ENCODE data around the gene GAL3ST1.
A peak's percentile ranks its signal among the peaks of the same experiment; 100 is the strongest.
"Not testable (repeated sequence)": the region's sequence is repeated elsewhere in the genome, so short reads cannot be mapped to it uniquely, and the experiment has no call there.

The GAL3ST1 gene

DNA sequence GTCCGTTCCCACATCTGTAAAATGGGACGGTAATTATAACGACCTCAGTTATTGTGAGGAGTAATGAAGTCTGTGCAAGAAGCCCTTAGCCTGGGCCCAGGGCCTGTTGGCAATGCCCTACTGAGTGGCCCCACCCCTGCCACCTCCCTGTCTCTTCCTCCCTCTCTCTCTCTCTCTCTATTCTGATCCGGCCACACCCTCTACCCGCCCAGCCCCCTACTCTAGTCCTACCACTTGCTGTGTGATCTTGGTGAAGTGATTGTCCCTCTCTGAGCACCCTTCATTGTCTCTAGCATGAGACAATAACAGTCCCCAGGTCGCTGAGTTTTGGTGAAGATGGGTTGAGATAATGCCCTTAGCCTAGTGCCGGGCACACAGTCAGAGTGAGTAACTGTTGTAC is 20.5 kb downstream of the GAL3ST1 start:
- TF ChIP-seq, protein P1, sequence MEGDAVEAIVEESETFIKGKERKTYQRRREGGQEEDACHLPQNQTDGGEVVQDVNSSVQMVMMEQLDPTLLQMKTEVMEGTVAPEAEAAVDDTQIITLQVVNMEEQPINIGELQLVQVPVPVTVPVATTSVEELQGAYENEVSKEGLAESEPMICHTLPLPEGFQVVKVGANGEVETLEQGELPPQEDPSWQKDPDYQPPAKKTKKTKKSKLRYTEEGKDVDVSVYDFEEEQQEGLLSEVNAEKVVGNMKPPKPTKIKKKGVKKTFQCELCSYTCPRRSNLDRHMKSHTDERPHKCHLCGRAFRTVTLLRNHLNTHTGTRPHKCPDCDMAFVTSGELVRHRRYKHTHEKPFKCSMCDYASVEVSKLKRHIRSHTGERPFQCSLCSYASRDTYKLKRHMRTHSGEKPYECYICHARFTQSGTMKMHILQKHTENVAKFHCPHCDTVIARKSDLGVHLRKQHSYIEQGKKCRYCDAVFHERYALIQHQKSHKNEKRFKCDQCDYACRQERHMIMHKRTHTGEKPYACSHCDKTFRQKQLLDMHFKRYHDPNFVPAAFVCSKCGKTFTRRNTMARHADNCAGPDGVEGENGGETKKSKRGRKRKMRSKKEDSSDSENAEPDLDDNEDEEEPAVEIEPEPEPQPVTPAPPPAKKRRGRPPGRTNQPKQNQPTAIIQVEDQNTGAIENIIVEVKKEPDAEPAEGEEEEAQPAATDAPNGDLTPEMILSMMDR (IDR thresholded peaks at IDR 0.05; ENCODE audit: low read depth, low read length): no peak
- no peak overlapping the region for H3K4me3 ChIP-seq (ENCODE audit: low read depth, low read length)
- no peak for DNase-seq (ENCODE audit: low read depth, low spot score)
- in situ Hi-C loops (cut with HindIII; ENCODE audit: low sequenced_read_pairs): no loop called here

DNA sequence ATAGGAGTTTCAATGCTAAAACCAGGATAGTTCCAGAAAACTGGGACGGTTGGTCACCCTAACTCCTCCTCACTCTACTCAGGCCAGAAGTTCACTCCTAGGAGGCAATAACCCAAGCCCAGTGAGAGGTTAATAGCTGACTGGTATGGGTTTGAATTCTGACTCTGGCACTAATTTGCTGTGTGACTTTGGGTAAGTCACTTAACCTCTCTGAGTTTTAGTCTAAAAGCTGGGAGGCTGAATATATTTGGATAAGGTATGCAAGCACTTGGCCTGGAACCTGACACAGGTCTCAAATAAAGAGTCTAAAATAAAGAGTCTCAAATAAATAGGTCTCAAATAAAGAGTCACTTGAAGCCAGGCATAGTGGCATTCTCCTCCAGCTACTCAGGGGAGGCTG is 21.7 kb downstream of the GAL3ST1 start:
- DNase-seq (ENCODE audit: low read depth, low spot score): no peak
- in situ Hi-C loops (cut with HindIII; ENCODE audit: low sequenced_read_pairs): no loop called here
- TF ChIP-seq, protein P1 (IDR thresholded peaks at IDR 0.05; ENCODE audit: low read depth, low read length): no peak
- no peak overlapping the region for H3K4me3 ChIP-seq (ENCODE audit: low read depth, low read length)

DNA sequence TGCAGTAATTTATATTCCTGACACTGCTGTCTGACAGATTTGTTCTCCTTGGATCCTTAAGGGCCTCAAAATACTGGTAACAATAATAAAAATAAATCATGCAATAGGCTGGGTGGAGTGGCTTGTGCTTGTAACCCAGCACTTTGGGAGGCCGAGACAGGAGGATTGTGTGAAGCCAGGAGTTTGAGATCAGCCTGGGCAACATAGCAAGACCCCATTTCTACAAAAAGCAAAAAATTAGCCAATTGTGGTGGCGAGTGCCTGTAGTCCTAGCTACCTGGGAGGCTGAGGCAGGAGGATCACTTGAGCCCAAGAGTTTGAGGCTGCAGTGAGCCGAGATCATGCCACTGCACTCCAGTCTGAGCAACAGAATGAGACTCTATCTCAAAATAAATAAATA is 22.7 kb downstream of the GAL3ST1 start:
- H3K4me3 ChIP-seq (ENCODE audit: low read depth, low read length); in situ Hi-C loops (cut with HindIII; ENCODE audit: low sequenced_read_pairs); DNase-seq (ENCODE audit: low read depth, low spot score): not testable (repeated sequence)

DNA sequence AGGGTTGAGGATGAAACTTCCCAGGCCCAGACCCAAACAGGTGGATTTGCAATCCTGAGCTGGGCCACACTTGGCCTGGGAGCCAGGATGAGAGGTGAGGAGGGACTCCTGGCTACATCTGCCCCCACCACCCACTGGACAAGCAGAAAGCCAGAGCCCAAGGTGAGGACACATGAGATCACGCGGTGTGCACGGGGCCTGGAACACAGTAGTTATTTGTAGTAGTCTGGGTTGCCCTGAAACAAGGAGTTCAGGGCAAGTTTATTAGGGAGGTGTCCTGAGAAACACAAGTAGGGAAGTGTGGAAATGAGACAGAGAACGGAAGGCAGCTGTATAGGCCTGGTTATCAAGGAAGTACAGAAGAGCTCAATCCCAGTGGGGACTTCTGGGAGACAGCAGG is 27.3 kb downstream of the GAL3ST1 start:
- no peak for DNase-seq (ENCODE audit: low read depth, low spot score)
- in situ Hi-C loops (cut with HindIII; ENCODE audit: low sequenced_read_pairs): no loop called here
- H3K4me3 ChIP-seq (ENCODE audit: low read depth, low read length): no peak overlapping the region
- TF ChIP-seq, protein P1 (IDR thresholded peaks at IDR 0.05; ENCODE audit: low read depth, low read length): no peak

DNA sequence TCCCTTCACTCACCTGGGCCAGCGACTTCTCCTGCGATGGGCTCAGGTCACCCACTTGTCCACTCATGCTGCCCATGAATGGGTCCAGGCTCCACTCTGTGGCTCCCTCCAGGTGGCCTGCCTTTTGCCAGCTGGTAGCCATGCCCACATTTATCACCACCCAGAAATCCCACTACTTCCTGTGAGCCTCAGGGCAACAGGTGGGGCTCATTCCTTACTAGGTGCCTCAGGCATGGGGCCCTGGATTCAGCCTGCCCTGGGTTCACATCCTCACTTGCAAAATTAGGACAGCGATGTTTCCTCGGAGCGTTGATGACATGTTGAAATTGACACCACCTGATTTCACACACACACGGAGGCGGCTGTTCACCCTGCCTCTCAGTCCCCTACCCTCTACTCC is 27.8 kb downstream of the GAL3ST1 start, which contains the start of gene SEC14L6:
Gene SEC14L6, minus strand, starts transcription at position 126 of the 400 bp plus-strand sequence. Its CDS starts 59 bp downstream, at position 67.
- DNase-seq (ENCODE audit: low read depth, low spot score): no peak
- TF ChIP-seq, protein P1 (IDR thresholded peaks at IDR 0.05; ENCODE audit: low read depth, low read length): no peak
- in situ Hi-C loops (cut with HindIII; ENCODE audit: low sequenced_read_pairs): no loop called here
- no peak within 1 kb of the TSS for H3K4me3 ChIP-seq (ENCODE audit: low read depth, low read length)

DNA sequence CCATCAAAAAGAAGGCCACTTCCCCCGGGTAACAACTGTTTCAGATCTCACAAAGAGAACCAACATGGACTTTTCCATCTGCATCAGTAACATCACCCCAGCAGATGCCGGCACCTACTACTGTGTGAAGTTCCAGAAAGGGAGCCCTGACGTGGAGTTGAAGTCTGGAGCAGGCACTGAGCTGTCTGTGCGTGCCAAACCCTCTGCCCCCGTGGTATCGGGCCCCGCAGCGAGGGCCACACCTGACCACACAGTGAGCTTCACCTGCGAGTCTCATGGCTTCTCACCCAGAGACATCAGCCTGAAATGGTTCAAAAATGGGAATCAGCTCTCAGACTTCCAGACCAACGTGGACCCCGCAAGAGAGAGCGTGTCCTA is 31.7 kb downstream of the GAL3ST1 start:
- no peak for DNase-seq (ENCODE audit: low read depth, low spot score)
- TF ChIP-seq, protein P1 (IDR thresholded peaks at IDR 0.05; ENCODE audit: low read depth, low read length): no peak
- in situ Hi-C loops (cut with HindIII; ENCODE audit: low sequenced_read_pairs): no loop called here
- H3K4me3 ChIP-seq (ENCODE audit: low read depth, low read length): no peak overlapping the region

DNA sequence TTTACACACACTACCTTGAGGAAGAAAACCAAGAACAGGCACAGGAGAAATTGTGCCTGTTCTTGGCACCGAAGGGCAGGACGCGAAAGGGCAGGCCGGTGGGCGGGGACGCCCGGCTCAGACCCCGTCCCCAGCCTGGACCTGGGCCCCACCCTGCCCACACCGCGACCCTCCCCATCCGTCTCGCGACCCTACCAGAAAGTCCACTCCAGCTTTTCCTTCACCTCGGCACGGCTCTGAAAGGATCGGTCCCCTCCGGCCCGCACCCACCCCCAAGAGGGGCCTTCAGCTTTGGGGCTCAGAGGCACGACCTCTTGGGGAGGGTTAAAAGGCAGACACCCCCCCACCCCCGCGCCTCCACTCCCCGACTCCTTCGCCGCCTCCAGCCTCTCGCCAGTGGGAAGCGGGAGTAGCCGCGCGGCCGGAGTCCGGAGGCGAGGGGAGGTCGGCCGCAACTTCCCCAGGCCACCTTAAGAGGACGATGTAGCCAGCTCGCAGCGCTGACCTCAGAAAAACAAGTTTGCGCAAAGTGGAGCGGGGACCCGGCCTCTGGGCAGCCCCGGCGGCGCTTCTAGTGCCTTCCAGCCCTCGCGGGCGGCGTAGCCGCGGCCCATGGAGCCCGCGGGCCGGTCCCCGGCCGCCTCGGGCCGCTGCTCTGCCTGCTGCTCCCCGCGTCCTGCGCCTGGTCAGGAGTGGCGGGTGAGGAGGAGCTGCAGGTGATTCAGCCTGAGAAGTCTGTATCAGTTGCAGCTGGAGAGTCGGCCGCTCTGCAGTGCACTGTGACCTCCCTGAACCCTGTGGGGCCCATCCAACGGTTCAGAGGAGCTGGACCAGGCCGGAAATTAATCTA is 32.3 kb downstream of the GAL3ST1 start:
- TF ChIP-seq, protein P1 (IDR thresholded peaks at IDR 0.05; ENCODE audit: low read depth, low read length): no peak
- no peak for DNase-seq (ENCODE audit: low read depth, low spot score)
- in situ Hi-C loops (cut with HindIII; ENCODE audit: low sequenced_read_pairs): no loop called here
- peak overlapping the region; percentile 25 for H3K4me3 ChIP-seq (ENCODE audit: low read depth, low read length)

DNA sequence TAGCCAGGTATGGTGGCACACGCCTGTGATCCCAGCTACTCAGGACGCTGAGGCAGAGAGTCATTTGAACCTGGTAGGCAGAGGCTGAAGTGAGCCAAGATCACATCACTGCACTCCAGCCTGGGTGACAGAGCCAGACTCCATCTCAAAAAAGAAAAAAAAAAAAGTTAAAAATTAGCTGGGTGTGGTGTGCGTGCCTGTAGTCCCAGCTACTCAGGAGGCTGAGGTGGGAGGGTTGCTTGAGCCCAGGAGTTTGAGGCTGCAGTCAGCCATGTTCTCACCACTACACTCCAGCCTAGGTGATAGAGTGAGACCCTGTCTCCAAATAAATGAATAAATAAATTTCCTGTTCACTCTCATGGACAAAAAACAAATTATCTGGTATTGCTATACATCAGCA is 33.0 kb downstream of the GAL3ST1 start:
- DNase-seq (ENCODE audit: low read depth, low spot score); in situ Hi-C loops (cut with HindIII; ENCODE audit: low sequenced_read_pairs): not testable (repeated sequence)

More for the DNA sequence above, 33.0 kb downstream of the GAL3ST1 start:
- not testable (repeated sequence) for H3K4me3 ChIP-seq (ENCODE audit: low read depth, low read length)

Measured in astrocyte of the spinal cord (primary cell).